ENCODE measurements around the gene CCND1.

DNA sequence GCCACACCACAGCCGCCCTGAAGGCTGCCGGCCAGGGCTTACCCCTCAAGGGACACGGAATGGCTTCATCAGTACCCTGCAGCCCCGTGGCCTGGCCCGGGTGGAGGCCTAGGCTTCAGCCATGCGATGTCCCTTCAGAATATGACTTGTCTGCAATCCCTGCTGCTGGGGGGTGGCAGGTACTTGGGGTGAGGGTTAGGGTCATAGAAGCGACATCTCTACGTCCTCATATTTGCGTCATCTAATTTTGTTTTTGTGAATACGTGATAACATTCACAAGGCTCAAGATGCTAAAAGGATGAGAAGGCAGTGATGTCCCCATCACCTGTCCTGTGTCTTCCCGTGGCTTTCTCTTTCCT is 6.4 kb downstream of the CCND1 start:
- TF ChIP-seq GATA2 (IDR thresholded peaks at IDR 0.05; ENCODE audit: low read depth, low read length): no peak
- TF ChIP-seq GATA3 (IDR thresholded peaks at IDR 0.05; ENCODE audit: low read depth, low read length): no peak

All from SH-SY5Y (cell line).